Measurements from ENCODE around the gene AMZ2.
"Not testable (repeated sequence)": the region's sequence is repeated elsewhere in the genome, so short reads cannot be mapped to it uniquely, and the experiment has no call there.

The AMZ2 gene

GRCh38 chr17:68220186-68220585 is 27.7 kb upstream of the AMZ2 start:
- DNase-seq: not testable (repeated sequence)

GRCh38 chr17:68220786-68221185 is 27.1 kb upstream of the AMZ2 start:
- not testable (repeated sequence) for DNase-seq

- DNase-seq: no peak
These were observed 26.1 kb upstream of the AMZ2 start for GRCh38 chr17:68221786-68222185.

DNA sequence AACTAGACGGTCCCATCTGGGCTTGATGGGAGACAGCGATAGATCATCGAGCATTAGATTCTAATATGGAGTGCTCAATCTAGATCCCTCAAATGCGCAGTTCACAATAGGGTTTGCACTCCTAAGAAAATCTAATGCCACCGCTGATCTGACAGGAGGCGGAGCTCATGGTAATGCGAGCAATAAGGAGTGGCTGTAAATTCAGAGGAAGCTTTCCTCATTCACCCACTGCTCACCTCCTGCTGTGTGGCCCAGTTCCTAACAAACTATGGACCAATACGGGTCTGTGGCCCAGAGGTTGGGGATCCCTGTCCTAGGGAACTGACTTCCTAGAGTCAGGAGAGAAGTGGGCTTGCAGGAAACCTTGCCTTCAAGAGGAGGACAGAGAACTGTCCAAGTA is 25.2 kb upstream of the AMZ2 start:
- no peak for DNase-seq

DNA sequence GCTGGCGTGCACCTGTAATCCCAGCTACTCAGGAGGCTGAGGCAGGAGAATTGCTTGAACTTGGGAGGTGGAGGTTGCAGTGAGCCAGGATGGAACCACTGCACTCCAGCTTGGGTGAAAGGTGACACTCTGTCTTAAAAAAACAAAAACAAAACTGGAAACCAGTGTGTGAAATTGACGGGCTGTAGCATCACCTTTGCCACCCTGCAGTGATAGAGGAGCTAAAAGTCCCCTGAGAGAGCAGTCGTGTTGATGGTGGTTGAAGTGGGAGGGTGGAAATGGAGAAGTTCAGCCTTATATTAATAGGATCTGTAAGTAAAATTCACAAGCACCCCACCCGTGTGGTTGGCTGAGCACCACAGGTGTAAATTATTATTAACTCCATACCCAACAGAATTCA is 22.8 kb upstream of the AMZ2 start:
- not testable (repeated sequence) for DNase-seq

DNA sequence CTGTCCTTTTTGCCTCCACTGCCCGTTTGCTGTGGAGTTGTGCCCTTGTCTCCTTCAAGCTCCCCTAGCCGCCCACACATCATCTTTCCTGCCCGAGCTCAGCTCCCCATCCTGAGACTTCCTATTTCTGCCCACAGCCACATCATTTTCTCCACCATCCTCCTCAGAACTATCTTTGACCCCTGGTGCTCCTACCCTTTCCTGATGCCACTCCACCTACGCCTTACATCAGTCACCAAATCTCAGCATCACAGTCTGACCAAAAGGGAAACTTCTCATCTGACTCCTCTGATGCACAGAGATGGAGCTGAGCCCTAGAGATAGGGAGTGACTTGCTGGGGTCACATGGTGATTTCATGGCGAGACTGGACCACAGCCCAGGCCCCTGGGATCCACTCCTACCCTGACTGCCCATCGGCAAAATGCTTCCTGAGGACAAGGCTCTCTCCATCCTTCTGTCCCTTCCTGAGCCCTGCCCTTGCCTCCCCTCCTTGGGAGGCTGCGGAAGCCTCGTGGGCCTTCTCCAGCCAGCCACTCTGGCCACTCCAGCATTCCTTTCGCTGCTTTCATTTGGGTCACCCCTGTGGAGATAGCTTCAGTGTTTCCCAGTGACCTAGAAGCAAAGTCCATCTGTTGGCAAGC is 19.7 kb upstream of the AMZ2 start:
- not testable (repeated sequence) for DNase-seq

- DNase-seq: no peak
These were observed 18.8 kb upstream of the AMZ2 start for GRCh38 chr17:68228817-68229570.

DNA sequence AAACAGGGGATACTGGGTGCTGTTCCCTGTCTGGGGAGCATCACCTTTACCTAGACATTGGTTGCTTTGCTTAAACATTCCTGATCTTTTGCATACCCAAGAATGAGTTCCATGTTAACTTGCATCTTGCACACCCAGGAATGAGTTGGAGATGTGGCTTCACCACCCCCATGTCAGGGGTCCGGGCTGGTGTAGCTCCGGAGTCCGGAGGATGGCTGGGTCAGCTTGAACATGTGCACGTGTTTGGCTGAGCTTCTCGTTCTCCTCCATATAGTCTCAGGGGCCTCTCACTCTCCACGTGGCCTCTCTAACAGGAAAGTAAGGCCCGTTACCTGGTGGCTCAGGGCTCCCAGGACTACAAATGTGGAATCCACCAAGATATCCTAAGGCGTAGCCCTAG is 18.2 kb upstream of the AMZ2 start:
- DNase-seq: no peak

DNA sequence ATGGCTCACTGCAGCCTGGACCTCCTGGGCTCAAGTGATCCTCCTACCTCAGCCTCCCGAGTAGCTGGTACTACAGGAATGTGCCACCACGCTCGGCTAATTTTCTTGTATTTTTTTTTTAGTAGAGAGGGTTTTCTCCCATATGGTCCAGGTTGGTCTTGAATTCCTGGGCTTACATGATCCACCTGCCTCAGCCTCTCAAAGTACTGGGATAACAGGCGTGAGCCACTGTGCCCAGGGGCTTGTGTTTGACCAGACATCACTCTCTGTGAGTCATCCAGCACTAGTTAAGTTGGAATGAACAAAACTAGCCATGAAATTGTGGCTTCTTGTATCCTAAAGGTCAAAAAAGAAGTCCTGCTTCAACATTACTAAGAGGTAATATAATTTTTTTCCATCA is 16.7 kb upstream of the AMZ2 start:
- DNase-seq: not testable (repeated sequence)

- no peak for DNase-seq
These were observed 16.3 kb upstream of the AMZ2 start for GRCh38 chr17:68231541-68231940.

GRCh38 chr17:68232741-68233140 is 15.1 kb upstream of the AMZ2 start:
- DNase-seq: not testable (repeated sequence)

GRCh38 chr17:68234726-68235335 is 13.0 kb upstream of the AMZ2 start:
- peak; percentile 31 for DNase-seq

DNA sequence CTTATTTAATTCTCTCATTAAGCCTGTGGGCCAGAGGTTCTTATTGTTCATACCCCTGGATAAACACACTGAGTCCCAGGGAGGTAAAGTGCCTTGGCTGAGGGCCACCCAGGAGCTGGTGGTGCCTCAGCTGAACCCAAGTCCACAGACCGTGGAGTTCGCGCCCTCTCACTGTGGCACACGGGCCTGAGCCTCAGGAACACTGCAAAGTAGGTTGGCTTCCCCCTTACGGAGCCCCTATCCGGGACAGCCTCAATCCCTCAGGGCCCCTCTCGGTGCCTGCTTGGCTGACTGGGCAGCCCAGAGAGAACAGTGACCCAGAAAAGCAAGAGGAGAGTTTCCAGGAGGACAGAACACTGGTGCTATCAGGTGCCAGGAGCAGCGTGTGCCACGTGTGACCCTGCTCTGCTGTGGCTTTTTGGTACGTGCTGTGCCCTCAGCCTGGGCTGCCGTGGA is 12.5 kb upstream of the AMZ2 start:
- not testable (repeated sequence) for DNase-seq

- not testable (repeated sequence) for DNase-seq
These were observed 10.3 kb upstream of the AMZ2 start for GRCh38 chr17:68237369-68238163.

DNA sequence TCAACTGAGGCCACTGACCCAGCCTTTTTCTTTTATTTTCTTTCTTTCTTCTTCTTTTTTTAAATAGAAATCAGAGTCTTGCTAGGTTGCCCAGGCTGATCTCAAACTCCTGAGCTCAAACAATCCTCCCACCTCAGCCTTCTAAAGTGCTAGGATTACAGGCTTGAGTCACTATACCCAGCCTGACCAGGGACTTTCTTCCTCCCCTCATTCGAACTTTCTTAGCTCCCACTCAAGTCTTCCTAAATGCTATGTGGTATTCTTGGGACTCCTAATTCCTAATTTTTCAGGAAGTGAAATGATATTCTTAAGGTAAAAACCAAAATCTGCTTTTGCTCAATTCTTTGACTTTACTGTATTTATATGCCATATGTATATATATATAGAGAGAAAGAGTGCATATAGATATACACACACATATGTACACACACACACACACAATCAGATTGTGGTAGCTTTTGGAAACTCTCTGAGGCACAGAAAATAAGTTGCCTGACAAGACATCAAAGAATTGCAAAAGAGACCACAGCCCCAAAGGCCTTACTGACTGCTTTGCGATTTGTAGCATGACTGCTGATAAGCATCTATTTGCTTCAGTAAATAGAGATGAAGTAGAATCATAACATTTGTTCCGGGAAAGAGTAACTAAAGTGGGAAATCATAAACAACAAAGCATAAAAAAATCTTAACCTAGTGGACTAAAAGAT is 9.5 kb upstream of the AMZ2 start:
- DNase-seq: no peak

DNA sequence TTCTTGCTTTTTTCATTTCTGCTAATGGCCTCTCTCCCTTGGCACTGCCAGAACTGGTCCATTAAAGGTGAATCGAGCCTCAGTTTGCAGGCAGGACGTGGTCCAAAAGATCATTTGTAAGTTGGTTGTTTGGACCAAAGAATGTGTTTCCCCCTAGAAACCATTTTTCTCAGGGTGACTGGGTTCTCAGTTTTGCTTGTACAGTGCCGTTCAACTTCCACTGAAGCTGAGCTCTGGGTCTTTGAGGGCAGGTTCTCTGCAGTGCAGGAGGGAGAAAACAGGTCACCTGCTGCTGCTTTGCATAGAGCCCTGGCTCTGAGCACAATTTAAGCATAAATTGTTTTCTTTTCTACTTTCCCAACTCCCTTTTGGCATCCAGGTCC is 9.0 kb upstream of the AMZ2 start:
- no peak for DNase-seq

DNA sequence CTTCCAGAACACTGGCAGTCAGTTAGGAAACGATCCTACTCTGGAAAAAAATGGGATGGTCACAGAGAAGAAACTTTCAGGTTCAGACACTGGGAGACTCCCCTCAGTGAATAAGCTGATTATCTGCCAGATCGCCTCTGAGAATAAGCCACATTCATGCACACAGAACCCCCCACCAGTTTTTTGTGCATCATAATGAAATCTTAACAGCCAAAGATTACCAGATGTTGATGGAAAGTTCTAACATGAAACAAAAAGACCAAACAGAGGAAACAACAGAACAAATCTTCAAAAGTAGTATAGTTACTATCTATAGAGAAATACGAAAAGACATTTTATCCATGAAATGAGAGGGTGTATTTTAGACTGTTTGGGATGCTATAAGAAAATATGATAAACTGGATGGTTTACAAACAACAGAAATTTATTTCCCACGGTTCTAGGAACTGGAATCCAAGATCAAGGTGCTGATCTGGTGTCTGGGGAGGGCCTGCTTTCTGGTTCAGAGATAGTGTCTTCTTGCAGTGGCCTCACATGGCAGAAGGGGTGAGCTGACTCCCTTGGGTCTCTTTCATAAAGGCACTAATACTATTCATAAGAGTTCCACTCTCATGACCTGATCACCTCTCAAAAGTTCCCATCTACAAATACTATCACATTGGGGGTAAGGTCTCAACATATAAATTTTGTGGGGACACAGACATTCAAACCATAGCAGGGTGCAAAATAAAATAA is 8.0 kb upstream of the AMZ2 start:
- DNase-seq: no peak

- DNase-seq: no peak
These were observed 1.4 kb upstream of the AMZ2 start for GRCh38 chr17:68246271-68247028.

GRCh38 chr17:68248199-68248825 is 469 bp downstream of the AMZ2 start:
- peak; percentile 62 for DNase-seq

DNA sequence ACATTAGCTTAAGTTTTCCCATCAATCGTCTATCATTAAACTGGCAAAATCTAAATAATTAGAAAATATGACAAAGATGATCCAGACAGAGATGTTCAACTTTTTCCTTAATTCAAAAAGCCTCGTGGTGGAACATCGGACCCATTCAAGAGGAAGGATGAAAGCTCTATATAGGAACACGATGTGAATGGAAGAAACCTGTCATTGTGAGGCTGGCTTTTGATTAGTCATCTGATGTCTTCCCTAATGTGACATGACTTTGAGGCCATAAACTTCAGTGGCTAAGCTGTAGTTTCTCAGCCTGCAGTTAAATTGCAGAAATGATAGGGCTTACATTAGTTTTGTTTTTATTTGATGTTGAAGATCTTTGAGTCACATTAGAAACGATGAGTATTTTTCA is 1.0 kb downstream of the AMZ2 start:
- no peak for DNase-seq
